NCI-H748 (cell line): ENCODE data around the gene TTLL5.
"Not testable (repeated sequence)": the region's sequence is repeated elsewhere in the genome, so short reads cannot be mapped to it uniquely, and the experiment has no call there.

Source experiments
- DNase-seq: peaks from one replicate; lab custom pipeline; 2025; ENCODE audit not compliant: unreplicated experiment; lab: John Stamatoyannopoulos, UW

Gene TTLL5

GRCh38 chr14:75648066-75648838 is 12.8 kb upstream of the TTLL5 start:
- DNase-seq = no peak

GRCh38 chr14:75649337-75649736 is 11.7 kb upstream of the TTLL5 start:
- no peak for DNase-seq

DNA sequence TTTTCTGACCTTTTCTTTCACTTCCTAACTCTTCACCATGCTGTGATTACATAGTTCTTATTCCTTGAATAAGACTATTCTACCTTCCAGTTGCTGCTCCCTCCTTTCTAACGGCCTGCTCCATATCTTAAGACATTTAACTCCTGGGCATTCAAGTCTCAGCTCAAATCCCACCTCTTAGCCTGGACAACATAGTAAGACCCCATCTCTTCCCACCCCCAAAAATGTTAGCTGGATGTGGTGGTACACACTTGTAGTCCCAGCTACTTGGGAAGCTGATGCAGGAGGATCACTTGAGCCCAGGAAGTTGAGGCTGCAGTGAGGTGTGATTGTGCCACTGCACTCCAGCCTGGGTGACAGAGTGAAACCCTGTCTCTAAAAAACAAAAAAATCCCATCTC is 11.3 kb upstream of the TTLL5 start:
- DNase-seq = no peak

- DNase-seq = no peak
These were observed 10.6 kb upstream of the TTLL5 start for GRCh38 chr14:75650253-75651058.

- DNase-seq = no peak
These were observed 7.5 kb upstream of the TTLL5 start for GRCh38 chr14:75653563-75653962.

GRCh38 chr14:75654127-75654732 is 6.8 kb upstream of the TTLL5 start:
- DNase-seq = peak; percentile 49

DNA sequence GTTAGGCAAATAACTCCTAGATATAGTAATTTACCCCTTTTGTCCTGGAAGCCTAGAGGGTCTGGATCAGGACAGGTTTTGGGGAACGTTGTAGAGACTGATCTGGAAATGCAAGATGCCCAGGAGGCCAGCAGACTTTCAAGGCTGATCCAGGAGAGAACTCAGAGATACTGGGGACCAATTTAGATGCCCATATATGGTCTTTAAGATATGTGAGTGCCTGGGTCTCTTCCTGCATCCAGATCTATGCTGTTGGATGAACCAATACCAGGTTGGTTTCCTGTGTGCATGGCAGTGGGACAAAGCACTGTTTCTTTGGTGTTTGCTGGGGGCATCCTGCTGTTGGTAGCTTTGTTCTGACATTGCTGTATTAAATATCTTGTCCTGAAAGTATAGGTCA is 5.8 kb upstream of the TTLL5 start:
- no peak for DNase-seq

DNA sequence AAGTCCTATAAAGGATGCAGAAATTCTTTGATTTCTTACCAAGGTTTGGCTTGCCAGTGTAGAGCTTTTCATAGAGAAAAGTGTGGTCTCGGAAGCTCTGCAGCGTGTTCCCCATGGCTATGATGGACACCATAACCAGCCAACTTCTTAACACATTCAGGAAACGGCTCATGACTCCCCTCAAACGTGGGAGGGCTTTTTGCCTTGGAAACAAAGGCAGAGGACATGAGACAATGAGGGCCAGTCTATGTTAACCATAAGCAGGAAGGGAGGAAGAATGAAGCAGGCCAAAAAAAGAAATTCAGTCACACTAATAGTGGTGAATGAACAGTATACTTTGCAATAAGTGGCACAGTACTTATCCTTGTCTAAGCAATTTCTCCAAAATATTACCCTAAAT is 3.7 kb upstream of the TTLL5 start:
- no peak for DNase-seq

DNA sequence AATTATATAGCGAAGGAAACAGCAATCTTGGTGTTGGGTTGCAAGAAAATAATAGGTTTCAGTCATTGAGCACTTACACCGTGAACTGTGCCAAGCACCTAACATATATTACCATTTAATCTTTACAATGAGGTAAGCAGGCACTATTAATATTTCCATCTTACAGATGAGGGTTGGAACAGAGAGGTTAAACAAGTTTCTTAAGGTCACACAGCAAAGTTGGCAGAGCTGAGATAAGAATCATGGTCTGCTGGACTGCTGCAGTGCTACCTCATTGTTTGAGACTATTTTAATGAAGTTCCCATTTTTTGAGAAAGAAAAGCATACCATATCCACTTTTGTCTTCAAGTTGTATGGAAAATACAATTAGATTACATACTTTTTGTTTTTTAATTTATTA is 2.1 kb upstream of the TTLL5 start:
- DNase-seq = no peak

GRCh38 chr14:75660238-75660629 is 812 bp upstream of the TTLL5 start:
- DNase-seq = no peak

DNA sequence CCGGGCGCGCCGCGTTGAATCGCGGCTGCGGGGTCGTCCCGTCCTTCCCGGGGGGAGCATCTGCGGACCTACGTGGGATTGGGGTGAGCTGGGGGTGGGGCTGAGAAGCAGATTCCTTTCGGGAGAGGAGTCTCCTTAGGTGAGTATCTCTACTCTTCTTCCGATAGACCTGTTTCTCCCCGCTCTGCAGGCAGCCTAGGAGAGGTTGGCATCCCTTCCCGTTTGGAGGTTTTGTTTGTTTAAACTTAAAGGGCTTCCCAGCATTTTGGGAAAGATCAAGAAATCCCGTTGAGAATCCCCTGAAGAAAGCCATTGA is 411 bp downstream of the TTLL5 start:
- DNase-seq = no peak

DNA sequence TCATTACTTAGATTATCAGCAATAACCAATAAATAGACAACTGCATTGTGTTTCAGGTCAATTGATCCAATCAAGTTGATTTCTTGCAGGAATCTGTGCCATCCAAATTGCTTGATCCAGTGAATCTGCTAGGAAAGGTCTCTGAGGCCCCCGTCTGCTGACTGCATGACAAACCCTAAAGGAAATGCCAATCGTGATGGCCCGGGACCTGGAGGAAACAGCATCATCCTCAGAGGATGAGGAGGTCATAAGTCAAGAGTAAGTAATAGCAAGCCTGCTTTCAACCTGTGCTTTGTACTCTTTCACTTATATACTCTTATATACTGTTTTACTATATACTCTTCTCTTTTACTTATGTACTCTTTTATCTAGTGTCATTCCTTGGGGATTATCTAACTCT is 1.9 kb downstream of the TTLL5 start:
- no peak for DNase-seq

DNA sequence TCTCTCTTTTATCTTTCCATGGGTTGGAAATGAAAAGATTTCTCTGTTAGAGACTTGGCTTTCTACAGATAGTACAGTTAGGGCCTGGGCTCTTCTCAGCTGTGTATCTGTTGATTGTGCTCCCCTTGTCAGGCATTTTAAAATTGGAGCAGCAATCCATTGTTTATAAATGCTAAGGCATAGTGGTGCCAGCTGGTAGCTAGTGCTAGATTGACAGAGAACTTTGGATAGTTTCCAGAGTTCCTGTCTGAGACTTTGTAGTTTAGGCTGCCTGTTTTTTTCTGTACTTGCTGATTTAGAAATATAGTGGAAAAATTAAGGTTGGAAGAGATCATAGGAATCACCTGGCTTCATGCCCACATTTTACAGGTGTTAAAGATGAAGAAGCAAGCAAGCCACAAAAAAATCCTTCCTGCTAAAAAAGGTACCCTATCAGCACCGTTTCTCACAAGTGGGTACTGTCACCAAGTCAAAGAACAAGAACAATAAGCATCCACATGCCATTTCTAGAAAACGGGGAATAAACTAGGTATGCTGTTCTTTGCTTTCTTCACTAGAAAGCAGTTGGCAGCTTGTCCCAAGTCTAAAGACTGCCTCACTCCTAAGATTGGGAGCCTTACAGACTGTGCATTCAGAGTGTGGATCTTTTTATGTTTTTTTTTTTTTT is 6.2 kb downstream of the TTLL5 start:
- no peak for DNase-seq

DNA sequence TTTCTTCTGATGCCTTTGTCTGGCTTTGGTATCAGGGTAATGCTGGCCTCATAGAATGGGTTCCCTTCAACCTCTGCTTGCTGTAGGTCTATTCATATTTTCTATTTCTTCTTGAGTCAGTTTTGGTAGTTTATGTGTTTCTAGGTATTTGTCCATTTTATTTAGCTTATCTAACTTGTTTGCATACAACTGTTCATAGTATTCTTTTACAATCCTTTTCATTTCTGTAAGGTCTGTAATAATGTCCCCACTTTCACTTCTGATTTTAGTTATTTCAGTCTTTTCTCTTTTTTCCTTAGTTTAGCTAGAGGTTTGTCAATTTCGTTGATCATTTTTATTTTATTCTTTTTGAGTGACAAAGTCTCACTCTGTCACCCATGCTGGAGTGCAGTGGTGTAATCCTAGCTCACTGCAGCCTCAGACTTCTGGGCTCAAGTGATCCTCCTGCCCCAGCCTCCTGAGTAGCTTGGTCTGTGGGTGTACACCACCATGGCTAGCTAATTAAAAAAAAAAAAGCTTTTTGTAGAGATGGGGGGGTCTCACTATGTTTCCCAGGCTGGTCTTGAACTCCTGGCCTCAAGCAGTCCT is 11.7 kb downstream of the TTLL5 start:
- DNase-seq = no peak

DNA sequence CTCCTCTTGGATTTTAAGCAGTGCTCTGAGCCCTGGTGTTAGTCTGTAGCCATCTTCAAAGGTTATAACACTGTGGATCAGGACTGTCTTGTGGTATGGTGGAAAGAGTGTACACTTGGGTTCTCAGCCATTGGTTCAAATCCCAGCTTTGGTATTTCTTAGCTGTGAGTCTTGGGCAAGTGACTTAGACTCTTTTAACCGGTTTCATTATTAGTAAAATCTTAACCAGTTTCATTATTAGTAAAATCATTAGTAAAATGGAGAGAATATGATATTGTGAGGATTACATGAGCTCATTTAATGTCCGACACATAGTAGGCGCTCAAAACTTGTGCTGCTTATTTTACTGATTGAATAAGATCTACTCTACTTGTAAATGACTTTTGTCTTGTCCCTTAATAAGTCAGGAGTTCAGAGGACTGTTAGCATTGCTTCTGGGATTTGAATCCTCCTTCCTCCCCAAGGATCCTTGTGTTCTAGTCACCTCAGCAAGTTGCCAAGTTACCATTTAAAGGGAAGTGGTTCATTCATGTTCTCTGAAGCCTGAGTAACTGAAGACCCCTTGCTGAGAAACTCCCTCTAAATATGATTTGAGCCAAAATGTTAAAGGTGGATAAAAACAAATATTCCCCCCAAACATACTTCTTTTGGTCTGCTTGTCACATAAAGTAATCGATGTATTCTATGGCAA is 12.4 kb downstream of the TTLL5 start:
- DNase-seq = no peak

- DNase-seq = no peak
These were observed 14.4 kb downstream of the TTLL5 start for GRCh38 chr14:75675265-75675960.

DNA sequence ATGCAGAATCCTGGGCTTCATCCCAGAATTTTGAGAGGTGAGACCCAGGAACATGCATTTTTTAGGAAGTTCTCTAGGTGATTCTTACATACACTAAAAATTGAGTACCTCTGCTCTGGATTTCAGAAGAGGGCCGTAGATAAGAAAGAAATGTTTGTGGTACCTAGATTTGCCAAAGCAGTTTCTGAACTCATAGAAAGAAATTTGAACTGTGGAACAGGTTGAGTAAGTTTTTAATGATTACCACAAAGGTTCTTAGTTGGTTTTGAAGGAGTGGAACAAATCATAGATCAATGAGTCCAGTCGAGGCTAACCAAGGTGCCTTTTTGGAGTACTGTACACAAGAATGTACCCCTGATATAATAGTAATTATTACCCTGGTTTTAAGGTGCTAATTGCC is 24.9 kb downstream of the TTLL5 start:
- no peak for DNase-seq

GRCh38 chr14:75689012-75689411 is 28.0 kb downstream of the TTLL5 start:
- no peak for DNase-seq

DNA sequence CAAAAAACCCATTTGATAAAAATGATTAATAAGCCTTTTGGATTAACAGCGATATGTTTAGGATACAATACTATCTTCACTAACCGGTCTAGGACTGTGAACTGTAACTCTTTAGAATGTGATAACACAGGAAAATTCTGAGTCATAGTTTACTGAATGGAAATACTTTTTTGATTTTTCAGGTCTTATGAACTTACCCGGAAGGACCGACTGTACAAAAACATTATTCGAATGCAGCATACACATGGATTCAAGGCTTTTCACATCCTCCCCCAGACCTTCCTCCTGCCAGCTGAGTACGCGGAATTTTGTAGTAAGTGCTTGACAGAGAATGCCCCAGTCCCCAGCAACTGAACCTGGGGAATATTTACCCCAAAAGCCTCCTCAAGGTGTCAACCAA is 29.0 kb downstream of the TTLL5 start:
- DNase-seq = no peak

- not testable (repeated sequence) for DNase-seq
These were observed 34.0 kb downstream of the TTLL5 start for GRCh38 chr14:75695025-75695424.
